H1 (cell line): ENCODE measurements around the gene RAVER2. TPM values are rescaled to one million over a fixed set of nuclear protein-coding genes. Genes with fewer than 3 reads are reported as not detected.

ENCODE experiments used
- CTCF ChIA-PET: fragments of 300-600 bp; sonication (Branson Sonifier 250); formaldehyde crosslinking; loops from one replicate; lab custom pipeline; 2021; ENCODE audit not compliant: partially characterized antibody; lab: Charles Lee
- POLR2A ChIA-PET: fragments of 300-600 bp; sonication (Branson Sonifier 250); formaldehyde crosslinking; loops from one replicate; lab custom pipeline; 2021; ENCODE audit warnings: inconsistent platforms; ENCODE audit not compliant: partially characterized antibody; lab: Charles Lee
- DNase-seq, 2 experiments: peaks; one replicate each; pipeline versions ENCODE4 v3.0.0 to v3.0.0-alpha.2; 2010 to 2022; ENCODE audit warnings: low spot score in 2 of 2, low read depth in 1 of 2, mixed read lengths in 1 of 2
- FAIRE-seq: peaks from 2 replicates; lab custom pipeline; 2011; peaks lifted over from hg19 to GRCh38; lab: Jason Lieb, UNC
- H2AFZ ChIP-seq: 2 replicates; pipeline ENCODE4 v1.8.1; 2012; ENCODE audit warnings: low read length, inconsistent platforms
- H2AK5ac ChIP-seq: 2 replicates; pipeline ENCODE4 v1.6.1; 2013; ENCODE audit warnings: low read depth, low read length
- H2BK120ac ChIP-seq: replicated peaks from 2 replicates; pipeline ENCODE3; 2013; ENCODE audit warnings: low read depth, low read length, inconsistent platforms
- H2BK12ac ChIP-seq: 2 replicates; pipeline ENCODE4 v1.6.1; 2013; ENCODE audit warnings: low read depth, low read length
- H2BK15ac ChIP-seq: 2 replicates; pipeline ENCODE4 v1.6.1; 2013; ENCODE audit warnings: low read length
- H2BK20ac ChIP-seq: 2 replicates; pipeline ENCODE4 v1.6.1; 2013; ENCODE audit warnings: low read length
- H2BK5ac ChIP-seq: 2 replicates; pipeline ENCODE4 v1.6.1; 2013; ENCODE audit warnings: low read depth, low read length
- H3K14ac ChIP-seq: 2 replicates; pipeline ENCODE4 v1.6.1; 2013; ENCODE audit warnings: inconsistent platforms; ENCODE audit not compliant: insufficient read length
- H3K18ac ChIP-seq: 2 replicates; pipeline ENCODE4 v1.6.1; 2013; ENCODE audit warnings: low read length; ENCODE audit errors: extremely low read depth
- H3K23ac ChIP-seq: 2 replicates; pipeline ENCODE4 v1.6.1; 2013; ENCODE audit warnings: inconsistent platforms; ENCODE audit not compliant: insufficient read length
- H3K23me2 ChIP-seq: 2 replicates; pipeline ENCODE4 v1.6.1; 2013; ENCODE audit warnings: low read depth, low read length
- H3K27ac ChIP-seq: 2 replicates; pipeline ENCODE4 v1.6.1; 2011; ENCODE audit warnings: low read depth, low read length, inconsistent platforms
- H3K27me3 ChIP-seq, 4 experiments: replicated peaks in 1 of 4; 1 replicate in 1 of 4; 2 replicates in 3 of 4; pipeline versions ENCODE4 v1.6.1 to v1.8.1; 2011 to 2013; ENCODE audit warnings: low read length in 3 of 4, mild to moderate bottlenecking in 3 of 4, inconsistent platforms in 2 of 4, mixed read lengths in 2 of 4, moderate library complexity in 1 of 4; ENCODE audit not compliant: control insufficient read depth in 3 of 4, insufficient read depth in 3 of 4; ENCODE audit errors: extremely low read depth in 1 of 4
- H3K36me3 ChIP-seq, 4 experiments: 2 replicates each; pipeline versions ENCODE4 v1.6.1 to v1.8.1; 2011 to 2013; ENCODE audit warnings: mild to moderate bottlenecking in 4 of 4, low read length in 3 of 4, moderate library complexity in 2 of 4, control low read depth in 1 of 4, inconsistent platforms in 1 of 4; ENCODE audit not compliant: insufficient read depth in 4 of 4, control insufficient read depth in 2 of 4
- H3K4ac ChIP-seq: replicated peaks from 2 replicates; pipeline ENCODE3; 2013; ENCODE audit warnings: low read length, low read depth, mixed read lengths, inconsistent platforms; ENCODE audit not compliant: insufficient read length
- H3K4me1 ChIP-seq, 4 experiments: replicated peaks in 1 of 4; 1 replicate in 1 of 4; 2 replicates in 3 of 4; pipeline versions ENCODE4 v1.6.1 to v1.8.1; 2011 to 2013; ENCODE audit warnings: low read length in 3 of 4, inconsistent platforms in 2 of 4, mixed read lengths in 1 of 4; ENCODE audit not compliant: insufficient read depth in 4 of 4, control insufficient read depth in 3 of 4
- H3K4me2 ChIP-seq, 2 experiments: 2 replicates each; pipeline versions ENCODE4 v1.6.1 to v1.8.1; 2011 to 2013; ENCODE audit warnings: low read depth in 2 of 2, low read length in 2 of 2, control low read depth in 1 of 2, inconsistent platforms in 1 of 2, mild to moderate bottlenecking in 1 of 2; ENCODE audit not compliant: insufficient read depth in 1 of 2
- H3K4me3 ChIP-seq, 4 experiments: fragments of 200-600, 300-600 bp in 1 of 4; sonication (generic), shearing (Covaris generic), sonication (Bioruptor Twin) in 1 of 4; 2 replicates each; pipeline versions ENCODE4 v1.5.1 to v1.8.1; 2011 to 2016; ENCODE audit warnings: low read length in 4 of 4, low read depth in 3 of 4, control low read depth in 2 of 4, inconsistent platforms in 2 of 4, mild to moderate bottlenecking in 2 of 4, mixed read lengths in 1 of 4, moderate library complexity in 1 of 4; ENCODE audit not compliant: insufficient read depth in 2 of 4; ENCODE audit errors: extremely low read depth in 1 of 4
- H3K56ac ChIP-seq: replicated peaks from 2 replicates; pipeline ENCODE3; 2013; ENCODE audit warnings: low read depth, mild to moderate bottlenecking, mixed read lengths, low read length, inconsistent platforms; ENCODE audit not compliant: insufficient read length
- H3K79me1 ChIP-seq: 2 replicates; pipeline ENCODE4 v1.6.1; 2013; ENCODE audit warnings: low read depth, low read length, control low read depth
- H3K79me2 ChIP-seq, 2 experiments: 2 replicates each; pipeline versions ENCODE4 v1.6.1 to v1.8.1; 2012 to 2013; ENCODE audit warnings: low read length in 2 of 2, mild to moderate bottlenecking in 2 of 2, inconsistent platforms in 1 of 2; ENCODE audit not compliant: insufficient read depth in 2 of 2, control insufficient read depth in 1 of 2
- H3K9ac ChIP-seq, 4 experiments: replicated peaks in 1 of 4; 1 replicate in 1 of 4; 2 replicates in 3 of 4; pipeline versions ENCODE4 v1.6.1 to v1.8.1; 2011 to 2013; ENCODE audit warnings: low read depth in 3 of 4, low read length in 3 of 4, control low read depth in 2 of 4, mild to moderate bottlenecking in 2 of 4, moderate library complexity in 2 of 4, inconsistent platforms in 1 of 4; ENCODE audit errors: extremely low read depth in 1 of 4
- H3K9me3 ChIP-seq, 2 experiments: 2 replicates each; pipeline versions ENCODE4 v1.6.1 to v1.8.1; 2012 to 2013; ENCODE audit warnings: mild to moderate bottlenecking in 2 of 2, moderate library complexity in 2 of 2, control low read depth in 1 of 2, inconsistent platforms in 1 of 2, low read depth in 1 of 2, low read length in 1 of 2, mixed read lengths in 1 of 2; ENCODE audit not compliant: insufficient read depth in 2 of 2
- H4K20me1 ChIP-seq, 2 experiments: replicated peaks in 1 of 2; 2 replicates each; pipeline versions ENCODE3 to v1.8.1; 2011 to 2013; ENCODE audit warnings: inconsistent platforms in 2 of 2, low read length in 2 of 2, mild to moderate bottlenecking in 1 of 2; ENCODE audit not compliant: insufficient read depth in 2 of 2, control insufficient read depth in 1 of 2
- H4K5ac ChIP-seq: 2 replicates; pipeline ENCODE4 v1.6.1; 2013; ENCODE audit warnings: low read length, low read depth, mixed read lengths, inconsistent platforms; ENCODE audit not compliant: insufficient read length
- H4K8ac ChIP-seq: 2 replicates; pipeline ENCODE4 v1.8.0; 2013; ENCODE audit warnings: mild to moderate bottlenecking, moderate library complexity, low read length, inconsistent platforms; ENCODE audit not compliant: insufficient read depth; ENCODE audit errors: extremely low read depth
- H4K91ac ChIP-seq: replicated peaks from 2 replicates; pipeline ENCODE3; 2013; ENCODE audit warnings: low read length, mixed read lengths, inconsistent platforms; ENCODE audit not compliant: insufficient read length
- ASH2L ChIP-seq: fragments of 200-600, 300-600 bp; sonication (generic); IDR thresholded peaks from one replicate; pipeline ENCODE4 v1.7.1; 2017; ENCODE audit warnings: low read length
- ATF3 ChIP-seq: IDR thresholded peaks from 2 replicates; pipeline ENCODE4 v1.6.1; 2011; ENCODE audit warnings: low read depth, mild to moderate bottlenecking, low read length; ENCODE audit not compliant: insufficient read depth
- CEBPB ChIP-seq: IDR thresholded peaks from 2 replicates; pipeline ENCODE4 v1.6.1; 2012; ENCODE audit warnings: low read depth, low read length
- CHD2 ChIP-seq: IDR thresholded peaks from 2 replicates; pipeline ENCODE4 v1.6.1; 2012; ENCODE audit warnings: low read length, improper control_type of control experiment
- HDAC2 ChIP-seq, 2 experiments: fragments of 300-600 bp in 1 of 2; sonication (generic) in 1 of 2; IDR thresholded peaks; 2 replicates each; pipeline ENCODE4 v1.6.1; 2011 to 2012; ENCODE audit warnings: low read depth in 2 of 2, low read length in 2 of 2, mild to moderate bottlenecking in 2 of 2, moderate library complexity in 2 of 2, borderline replicate concordance in 1 of 2, inconsistent platforms in 1 of 2
- KDM5A ChIP-seq: fragments of 200-600 bp; IDR thresholded peaks from 2 replicates; pipeline ENCODE4 v1.7.1; 2012; ENCODE audit warnings: mild to moderate bottlenecking, low read length, inconsistent platforms, mixed read lengths
- MAFK ChIP-seq: IDR thresholded peaks from 2 replicates; pipeline ENCODE4 v1.6.1; 2012; ENCODE audit warnings: low read depth, mild to moderate bottlenecking, improper control_type of control experiment, low read length
- POLR2AphosphoS5 ChIP-seq: IDR thresholded peaks from 2 replicates; pipeline ENCODE4 v1.6.1; 2011; ENCODE audit warnings: low read depth, low read length
- POU5F1 ChIP-seq: IDR thresholded peaks from 2 replicates; pipeline ENCODE4 v1.6.1; 2011; ENCODE audit warnings: low read depth, mild to moderate bottlenecking, low read length, moderate library complexity
- SUZ12 ChIP-seq: fragments of 200-600 bp; sonication (generic); IDR thresholded peaks from 2 replicates; pipeline ENCODE4 v1.6.1; 2012; ENCODE audit warnings: mild to moderate bottlenecking, inconsistent platforms, low read length, moderate library complexity, mixed read lengths
- WGBS, 2 experiments: shearing (Covaris generic) in 1 of 2; methylation state at CpG; one replicate each; pipeline versions ENCODE4 v1.1.6 to v1.1.7; 2013 to 2015; ENCODE audit warnings: low lambda C conversion rate in 2 of 2, mixed read lengths in 2 of 2, inconsistent platforms in 1 of 2, low coverage in 1 of 2, missing lambda C conversion rate in 1 of 2; ENCODE audit not compliant: insufficient replicate concordance in 2 of 2, insufficient coverage in 1 of 2, insufficient read length in 1 of 2; ENCODE audit errors: extremely low coverage in 1 of 2, missing lambda C conversion rate in 1 of 2; 5-methylcytosine and 5-hydroxymethylcytosine counted together
- polyA plus RNA-seq, 7 experiments: library from polyadenylated mRNA; depleted of rRNA in 3 of 7; stranded (reverse) in 5 of 7; unstranded in 2 of 7; fragments of >200 nt in 5 of 7; fragments of 200-250 nt in 2 of 7; gene quantifications; 1 replicate in 5 of 7; 2 replicates in 1 of 7; 4 replicates in 1 of 7; pipeline versions ENCODE4 v1.2.1 to v1.2.3, GENCODE V29; 2011 to 2013; ENCODE audit warnings: missing spikeins in 2 of 7, mixed read lengths in 2 of 7
- total RNA-seq: library from RNA; stranded (reverse); fragmentation: NEBNext Ultra II Directional; extraction: Animal tissue kit (Norgen Biotek cat#: 25700); gene quantifications from 2 replicates; pipeline ENCODE4 v1.2.1, GENCODE V29; 2021

The RAVER2 gene
- total and polyA plus RNA-seq, 2 of the 8 experiments (the other 6 are each of a cell fraction or from before 2014, with no cell fraction given) = 10.5 to 19.5 TPM

GRCh38 chr1:64701886-64702285 is 43.0 kb upstream of the RAVER2 start:
- H3K27ac ChIP-seq = no peak overlapping the region
- no peak overlapping the region for H3K4me2 ChIP-seq
- 80% methylated on average over 2 of the region's 2 CpGs; no CpG with 5 or more reads in 1 of the 2 experiments for WGBS, 2 experiments
- no peak overlapping the region for H4K91ac ChIP-seq
- no peak overlapping the region for H3K4me3 ChIP-seq
- DNase-seq (no peak), FAIRE-seq (no peak)
- H2AFZ ChIP-seq = no peak overlapping the region
- no peak overlapping the region for H2BK15ac ChIP-seq
- H3K9ac ChIP-seq = no peak overlapping the region
- TF ChIP-seq POU5F1 (no peak), CEBPB (no peak), SUZ12 (no peak), HDAC2 (IDR thresholded peaks at IDR 0.05; ENCODE audit: borderline replicate concordance in 1 of 2, low read depth in 2 of 2, low read length in 2 of 2) (no peak), KDM5A (no peak), CHD2 (no peak), POLR2AphosphoS5 (no peak), ASH2L (no peak), MAFK (no peak), ATF3 (no peak)
- H3K9me3 ChIP-seq = no peaks in the 10 kb centered on the region
- H3K79me1 ChIP-seq = no peaks in the 10 kb centered on the region
- H3K23me2 ChIP-seq = no peaks in the 10 kb centered on the region; the same call in 1 of the 2 replicates
- no peak overlapping the region for H3K56ac ChIP-seq
- no peaks in the 10 kb centered on the region for H3K79me2 ChIP-seq
- H4K5ac ChIP-seq = no peak overlapping the region
- no peak overlapping the region for H2BK120ac ChIP-seq
- no peak overlapping the region for H4K8ac ChIP-seq
- no peak overlapping the region for H2AK5ac ChIP-seq
- no peak overlapping the region for H2BK20ac ChIP-seq
- H3K27me3 ChIP-seq = no peaks in the 10 kb centered on the region
- H3K36me3 ChIP-seq = no peaks in the 10 kb centered on the region
- H2BK12ac ChIP-seq = no peak overlapping the region
- H3K14ac ChIP-seq = no peak overlapping the region
- no peak overlapping the region for H3K4ac ChIP-seq
- H2BK5ac ChIP-seq = no peak overlapping the region
- ChIA-PET POLR2A (no interaction called here), CTCF (interaction anchor here (0.6 to 1.6 kb wide), 4 partner anchors 29 to 318 kb away, joined by 3 read pairs; no protein-coding TSS in a partner anchor)
- peaks cover 0 to 6% (median 4%) of the 10 kb centered on the region in 4 experiments; a peak in 4 of 7 replicates for H3K4me1 ChIP-seq
- H3K23ac ChIP-seq = no peak overlapping the region
- H4K20me1 ChIP-seq = no peaks in the 10 kb centered on the region
- no peak overlapping the region for H3K18ac ChIP-seq
